A673 (cell line): ENCODE data around the gene HTR2B.

Source experiments
- EZH2 ChIP-seq: fragments of 200-600 bp; sonication (generic); IDR thresholded peaks from 2 replicates; pipeline ENCODE4 v1.6.1; 2017; ENCODE audit warnings: borderline replicate concordance, low read depth, mild to moderate bottlenecking, mixed read lengths, antibody characterized with exemption, low read length; ENCODE audit not compliant: poor library complexity, severe bottlenecking
- TF ChIP-seq, protein P1 (sequence below): fragments of 300-800, 200-600 bp; sonication (generic); conservative IDR thresholded peaks from 2 replicates; pipeline ENCODE4 v1.5.1; 2017; ENCODE audit warnings: low read depth, mild to moderate bottlenecking, antibody characterized with exemption, low read length, moderate library complexity, mixed read lengths

DNA sequence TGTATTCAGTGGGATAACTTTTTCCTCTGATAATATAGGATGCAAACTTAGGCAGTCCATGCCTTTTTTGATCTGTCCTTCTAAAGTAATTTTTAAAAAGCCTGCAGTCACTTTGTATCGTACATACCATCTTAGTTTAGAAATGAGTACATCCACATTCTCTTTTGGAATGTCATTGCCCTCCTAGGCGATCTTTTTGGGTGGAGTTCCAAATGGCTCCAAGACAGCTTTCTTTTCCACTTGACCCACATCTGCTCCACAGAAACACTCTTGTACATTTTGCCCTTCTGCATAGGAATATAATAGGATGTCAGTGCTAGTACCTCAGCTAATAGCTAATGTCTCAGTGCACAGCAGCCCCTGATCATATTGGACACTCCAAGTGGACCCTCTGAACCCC lies 21.8 kb upstream of the HTR2B start:
- TF ChIP-seq, protein P1, sequence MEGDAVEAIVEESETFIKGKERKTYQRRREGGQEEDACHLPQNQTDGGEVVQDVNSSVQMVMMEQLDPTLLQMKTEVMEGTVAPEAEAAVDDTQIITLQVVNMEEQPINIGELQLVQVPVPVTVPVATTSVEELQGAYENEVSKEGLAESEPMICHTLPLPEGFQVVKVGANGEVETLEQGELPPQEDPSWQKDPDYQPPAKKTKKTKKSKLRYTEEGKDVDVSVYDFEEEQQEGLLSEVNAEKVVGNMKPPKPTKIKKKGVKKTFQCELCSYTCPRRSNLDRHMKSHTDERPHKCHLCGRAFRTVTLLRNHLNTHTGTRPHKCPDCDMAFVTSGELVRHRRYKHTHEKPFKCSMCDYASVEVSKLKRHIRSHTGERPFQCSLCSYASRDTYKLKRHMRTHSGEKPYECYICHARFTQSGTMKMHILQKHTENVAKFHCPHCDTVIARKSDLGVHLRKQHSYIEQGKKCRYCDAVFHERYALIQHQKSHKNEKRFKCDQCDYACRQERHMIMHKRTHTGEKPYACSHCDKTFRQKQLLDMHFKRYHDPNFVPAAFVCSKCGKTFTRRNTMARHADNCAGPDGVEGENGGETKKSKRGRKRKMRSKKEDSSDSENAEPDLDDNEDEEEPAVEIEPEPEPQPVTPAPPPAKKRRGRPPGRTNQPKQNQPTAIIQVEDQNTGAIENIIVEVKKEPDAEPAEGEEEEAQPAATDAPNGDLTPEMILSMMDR: no peak
- no peak for TF ChIP-seq EZH2
